HepG2 (cell line): ENCODE results near the gene CCDC148. TPM values are rescaled to one million over a fixed set of nuclear protein-coding genes. Genes with fewer than 3 reads are reported as not detected.
A peak's percentile ranks its signal among the peaks of the same experiment; 100 is the strongest.

ENCODE experiments used
- BCL3 ChIP-seq: sonication (generic); formaldehyde crosslinking; IDR thresholded peaks from 2 replicates; pipeline ENCODE4 v1.5.1; 2020; ENCODE audit warnings: mild to moderate bottlenecking, missing genetic modification reagents, moderate library complexity
- DDIT3 ChIP-seq: sonication (generic); formaldehyde crosslinking; IDR thresholded peaks from 2 replicates; pipeline ENCODE4 v1.4.0; 2020; ENCODE audit warnings: mild to moderate bottlenecking, missing genetic modification reagents
- DPF2 ChIP-seq: sonication (generic); formaldehyde crosslinking; IDR thresholded peaks from 2 replicates; pipeline ENCODE4 v1.4.0; 2020; ENCODE audit warnings: mild to moderate bottlenecking, low read depth, missing genetic modification reagents, borderline replicate concordance
- ESRRA ChIP-seq: sonication (generic); formaldehyde crosslinking; IDR thresholded peaks from 2 replicates; pipeline ENCODE4 v1.5.1; 2020; ENCODE audit warnings: mild to moderate bottlenecking, low read depth, missing genetic modification reagents
- FOXP4 ChIP-seq: sonication (generic); formaldehyde crosslinking; IDR thresholded peaks from 2 replicates; pipeline ENCODE4 v1.4.0; 2020; ENCODE audit warnings: missing genetic modification reagents
- KAT8 ChIP-seq: IDR thresholded peaks from 2 replicates; pipeline ENCODE4 v1.6.1; 2016; ENCODE audit warnings: missing genetic modification reagents, missing compliant biosample characterization
- PBX3 ChIP-seq: sonication (generic); formaldehyde crosslinking; IDR thresholded peaks from 2 replicates; pipeline ENCODE4 v1.8.1; 2023; ENCODE audit warnings: missing genetic modification reagents, inconsistent platforms, borderline replicate concordance
- PRMT3 ChIP-seq: sonication (generic); formaldehyde crosslinking; IDR thresholded peaks from 2 replicates; pipeline ENCODE4 v1.8.1; 2022; ENCODE audit warnings: low read depth, mild to moderate bottlenecking, moderate library complexity, missing genetic modification reagents, borderline replicate concordance
- SOX6 ChIP-seq, 2 experiments: fragments of 450-650 bp in 1 of 2; sonication (generic) in 1 of 2; formaldehyde crosslinking in 1 of 2; IDR thresholded peaks; 2 replicates each; pipeline versions ENCODE4 v1.4.0 to v1.6.1; 2017 to 2020; ENCODE audit warnings: antibody characterized with exemption in 1 of 2, mild to moderate bottlenecking in 1 of 2, missing genetic modification reagents in 1 of 2
- SRSF9 ChIP-seq: fragments of 200-400 bp; formaldehyde crosslinking; IDR thresholded peaks from 2 replicates; pipeline ENCODE4 v1.6.1; 2018; ENCODE audit warnings: borderline replicate concordance, mild to moderate bottlenecking, low read depth, low read length; ENCODE audit not compliant: insufficient read depth, poor library complexity, severe bottlenecking
- STAT5B ChIP-seq: sonication (generic); formaldehyde crosslinking; IDR thresholded peaks from 2 replicates; pipeline ENCODE4 v1.4.0; 2020; ENCODE audit warnings: missing genetic modification reagents
- ZBTB38 ChIP-seq: sonication (generic); formaldehyde crosslinking; IDR thresholded peaks from 2 replicates; pipeline ENCODE4 v1.5.1; 2020; ENCODE audit warnings: mild to moderate bottlenecking, missing genetic modification reagents
- ZBTB39 ChIP-seq: sonication (generic); formaldehyde crosslinking; IDR thresholded peaks from 2 replicates; pipeline ENCODE4 v1.5.0; 2020; ENCODE audit warnings: missing genetic modification reagents
- ZBTB4 ChIP-seq: sonication (generic); formaldehyde crosslinking; IDR thresholded peaks from 2 replicates; pipeline ENCODE4 v1.4.0; 2020; ENCODE audit warnings: missing genetic modification reagents, mild to moderate bottlenecking, borderline replicate concordance
- ZNF124 ChIP-seq: sonication (generic); formaldehyde crosslinking; IDR thresholded peaks from 2 replicates; pipeline ENCODE4 v1.4.0; 2020; ENCODE audit warnings: missing genetic modification reagents
- ZNF317 ChIP-seq: sonication (generic); formaldehyde crosslinking; IDR thresholded peaks from 2 replicates; pipeline ENCODE4 v1.5.0; 2020; ENCODE audit warnings: mild to moderate bottlenecking, missing genetic modification reagents
- ZNF747 ChIP-seq: sonication (generic); formaldehyde crosslinking; IDR thresholded peaks from 2 replicates; pipeline ENCODE4 v1.8.1; 2023; ENCODE audit warnings: missing genetic modification reagents, mild to moderate bottlenecking, borderline replicate concordance
- ZNF766 ChIP-seq: sonication (generic); formaldehyde crosslinking; IDR thresholded peaks from 2 replicates; pipeline ENCODE4 v1.5.0; 2020; ENCODE audit warnings: missing genetic modification reagents, borderline replicate concordance
- ZZZ3 ChIP-seq: sonication (generic); formaldehyde crosslinking; IDR thresholded peaks from 2 replicates; pipeline ENCODE4 v1.4.0; 2020; ENCODE audit warnings: missing genetic modification reagents, mild to moderate bottlenecking, borderline replicate concordance
- polyA plus RNA-seq, 8 experiments: library from polyadenylated mRNA; depleted of rRNA in 3 of 8; stranded (reverse) in 7 of 8; unstranded in 1 of 8; fragments of >200 nt; fragmentation: Illumina TruSeq in 4 of 8; extraction: Trizol in 4 of 8; gene quantifications; 2 replicates each; pipeline versions ENCODE4 v1.2.1 to v1.2.3, GENCODE V29; 2011 to 2016; ENCODE audit warnings: low read depth in 4 of 8, missing spikeins in 1 of 8, mixed read lengths in 1 of 8; ENCODE audit not compliant: insufficient read depth in 1 of 8
- total RNA-seq, 5 experiments: library from RNA; depleted of rRNA; stranded (reverse); fragments of >200 nt; fragmentation: Illumina TruSeq; extraction: Trizol; gene quantifications; 2 replicates each; pipeline ENCODE4 v1.2.3, GENCODE V29; 2016; ENCODE audit warnings: low read depth in 1 of 5

The CCDC148 gene
- total and polyA plus RNA-seq, 2 of the 13 experiments (the other 11 are each of a cell fraction or from before 2014, with no cell fraction given): 0.30 to 0.49 TPM

- TF ChIP-seq DDIT3 (CRISPR knock-in tag): no peak
- TF ChIP-seq ZNF747 (CRISPR knock-in tag): no peak
- TF ChIP-seq ZBTB38 (CRISPR knock-in tag): no peak
- no peak for TF ChIP-seq ZBTB4 (CRISPR knock-in tag)
- TF ChIP-seq PBX3 (CRISPR knock-in tag): no peak
- no peak for TF ChIP-seq SRSF9
- TF ChIP-seq ZNF766 (CRISPR knock-in tag): no peak
- TF ChIP-seq ZBTB39 (CRISPR knock-in tag): no peak
- no peak for TF ChIP-seq PRMT3 (CRISPR knock-in tag)
- peak; percentile 16; the same call in 1 of the 2 replicates for TF ChIP-seq ESRRA (CRISPR knock-in tag)
- TF ChIP-seq ZZZ3 (CRISPR knock-in tag): no peak
- TF ChIP-seq SOX6 (IDR thresholded peaks at IDR 0.05): no peak
- peak; percentile 84 for TF ChIP-seq SOX6 (CRISPR knock-in tag; IDR thresholded peaks at IDR 0.05)
- TF ChIP-seq ZNF124: no peak
- TF ChIP-seq BCL3: no peak
- TF ChIP-seq FOXP4 (CRISPR knock-in tag): peak; percentile 84
- peak; percentile 56; the same call in 1 of the 2 replicates for TF ChIP-seq ZNF317 (CRISPR knock-in tag)
- TF ChIP-seq DPF2 (CRISPR knock-in tag): no peak
- no peak for TF ChIP-seq STAT5B
- TF ChIP-seq KAT8 (CRISPR knock-in tag): 0 out of 2 replicates have a peak, but pooled peaks have one; percentile 15
Measured at GRCh38 chr2:158127380-158127804, 329.2 kb downstream of the CCDC148 start (continued).
